K562 (cell line): ENCODE measurements around the gene NTN4. TPM values are rescaled to one million over a fixed set of nuclear protein-coding genes. Genes with fewer than 3 reads are reported as not detected.

Source experiments
- ATAC-seq: fragments of 200-7000 bp; cut with Tn5 transposase; 3 replicates; pipeline ENCODE4 v1.9.1; 2020; ENCODE audit warnings: moderate library complexity
- BruUV-seq: library from RNA; stranded (reverse); fragments of 400-500 nt; replicated peaks from 2 replicates; lab custom pipeline; 2021; lab: Mats Ljungman, UMichigan
- CTCF ChIA-PET: fragments of 300-600 bp; formaldehyde crosslinking; extraction: SDS; loops from one replicate; lab custom pipeline; 2021; ENCODE audit warnings: low intra/inter-chr PET ratio; lab: Yijun Ruan, JAX
- POLR2A ChIA-PET: fragments of 300-600, 350-650 bp; sonication (Branson Sonifier 250); formaldehyde crosslinking; extraction: SDS; loops from one replicate; lab custom pipeline; 2021; ENCODE audit warnings: antibody characterized with exemption, inconsistent platforms; lab: Yijun Ruan, JAX
- DNase-seq, 4 experiments: peaks; one replicate each; pipeline versions ENCODE4 v3.0.0 to v3.0.0-alpha.2; 2011 to 2018; ENCODE audit warnings: low spot score in 3 of 4, mixed read lengths in 3 of 4; ENCODE audit errors: extremely low read depth in 1 of 4
- FAIRE-seq: peaks from 2 replicates; lab custom pipeline; 2011; peaks lifted over from hg19 to GRCh38; lab: Jason Lieb, UNC
- H2AFZ ChIP-seq: 2 replicates; pipeline ENCODE4 v1.6.0; 2011; ENCODE audit warnings: low read depth, low read length, control low read depth, inconsistent platforms
- H3K27ac ChIP-seq: fragments of 200-600 bp; 3 replicates; pipeline ENCODE4 v1.8.0; 2011; ENCODE audit warnings: low read depth, mild to moderate bottlenecking, control low read depth, inconsistent platforms, low read length, moderate library complexity, mixed read lengths; ENCODE audit errors: extremely low read depth
- H3K27me3 ChIP-seq, 2 experiments: fragments of 300-600 bp in 1 of 2; 2 replicates in 1 of 2; 3 replicates in 1 of 2; pipeline versions ENCODE4 v1.6.0 to v1.8.0; 2011; ENCODE audit warnings: inconsistent platforms in 2 of 2, low read length in 2 of 2, mild to moderate bottlenecking in 1 of 2, mixed read lengths in 1 of 2, moderate library complexity in 1 of 2; ENCODE audit not compliant: control insufficient read depth in 2 of 2, insufficient read depth in 2 of 2
- H3K36me3 ChIP-seq: fragments of 300-600 bp; 3 replicates; pipeline ENCODE4 v1.8.0; 2011; ENCODE audit warnings: mild to moderate bottlenecking, low read length, inconsistent platforms; ENCODE audit not compliant: control insufficient read depth, insufficient read depth
- H3K4me1 ChIP-seq, 2 experiments: fragments of 200-600 bp in 1 of 2; replicated peaks in 1 of 2; 2 replicates in 1 of 2; 3 replicates in 1 of 2; pipeline versions ENCODE4 v1.5.1 to v1.8.0; 2011; ENCODE audit warnings: inconsistent platforms in 2 of 2, low read length in 2 of 2, mild to moderate bottlenecking in 1 of 2, mixed read lengths in 1 of 2, moderate library complexity in 1 of 2; ENCODE audit not compliant: control insufficient read depth in 2 of 2, insufficient read depth in 2 of 2
- H3K4me2 ChIP-seq: 2 replicates; pipeline ENCODE4 v1.6.1; 2011; ENCODE audit warnings: low read length, control low read depth, inconsistent platforms, mixed read lengths; ENCODE audit not compliant: insufficient read depth
- H3K4me3 ChIP-seq: fragments of 200-600 bp; sonication (generic), shearing (Covaris generic); 2 replicates; pipeline ENCODE4 v1.5.1; 2016; ENCODE audit warnings: control low read depth, inconsistent platforms
- H3K79me2 ChIP-seq: fragments of 200-600 bp; 3 replicates; pipeline ENCODE4 v1.8.0; 2011; ENCODE audit warnings: low read length, inconsistent platforms; ENCODE audit not compliant: control insufficient read depth, insufficient read depth
- H3K9ac ChIP-seq, 2 experiments: 2 replicates each; pipeline versions ENCODE4 v1.6.0 to v1.6.1; 2011; ENCODE audit warnings: low read depth in 2 of 2, low read length in 2 of 2, control low read depth in 1 of 2, inconsistent platforms in 1 of 2, mild to moderate bottlenecking in 1 of 2, mixed read lengths in 1 of 2; ENCODE audit not compliant: insufficient read depth in 1 of 2
- H3K9me1 ChIP-seq: one replicate; pipeline ENCODE4 v1.6.0; 2011; ENCODE audit warnings: inconsistent platforms, mild to moderate bottlenecking, low read length, moderate library complexity; ENCODE audit not compliant: control insufficient read depth, insufficient read depth
- H3K9me3 ChIP-seq: replicated peaks from 2 replicates; pipeline ENCODE4 v1.5.1; 2011; ENCODE audit warnings: low read depth, low read length, inconsistent platforms; ENCODE audit not compliant: control insufficient read depth, insufficient read depth
- H4K20me1 ChIP-seq: replicated peaks from 2 replicates; pipeline ENCODE4 v1.6.1; 2011; ENCODE audit warnings: low read length, inconsistent platforms, mixed read lengths; ENCODE audit not compliant: control insufficient read depth, insufficient read depth
- CSDE1 ChIP-seq, 2 experiments: fragments of 450-650 bp; IDR thresholded peaks; 2 replicates each; pipeline ENCODE4 v1.6.1; 2016; ENCODE audit warnings: mild to moderate bottlenecking in 1 of 2
- HCFC1 ChIP-seq: IDR thresholded peaks from 2 replicates; pipeline ENCODE4 v1.6.1; 2012; ENCODE audit warnings: low read depth, low read length, improper control_type of control experiment
- RAD21 ChIP-seq, 2 experiments: fragments of 250-450 bp in 1 of 2; fragments of 450-650 bp in 1 of 2; sonication (Bioruptor Pico) in 1 of 2; formaldehyde crosslinking in 1 of 2; IDR thresholded peaks in 1 of 2; conservative IDR thresholded peaks in 1 of 2; 2 replicates each; pipeline versions ENCODE4 v1.4.0 to v1.8.0; 2020 to 2022; ENCODE audit warnings: mild to moderate bottlenecking in 2 of 2, moderate library complexity in 1 of 2
- ZNF121 ChIP-seq: sonication (generic); formaldehyde crosslinking; conservative IDR thresholded peaks from 2 replicates; pipeline ENCODE4 v1.8.0; 2022; ENCODE audit warnings: missing genetic modification reagents
- ZNF445 ChIP-seq: fragments of 250-450 bp; sonication (Bioruptor Pico); IDR thresholded peaks from 2 replicates; pipeline ENCODE4 v1.4.0; 2020; ENCODE audit warnings: low read depth, mild to moderate bottlenecking, moderate library complexity
- WGBS: fragments of 100-300 bp; shearing (Covaris generic); methylation state at CpG from one replicate; pipeline ENCODE4 v1.1.6; 2016; ENCODE audit warnings: low coverage, mixed read lengths; ENCODE audit not compliant: insufficient coverage; ENCODE audit errors: missing lambda C conversion rate; 5-methylcytosine and 5-hydroxymethylcytosine counted together
- in situ Hi-C: fragments of 300-500 bp; cut with MboI; formaldehyde crosslinking; loops from 4 replicates; pipeline ENCODE4 v1.15.0; 2018; ENCODE audit warnings: inconsistent platforms, mixed read lengths
- intact Hi-C: fragments of 100-400 bp; cut with micrococcal nuclease; formaldehyde crosslinking; loops from 2 replicates; pipeline ENCODE4 v1.14.2; 2022
- polyA plus RNA-seq, 8 experiments: library from polyadenylated mRNA; depleted of rRNA in 4 of 8; stranded (reverse) in 5 of 8; unstranded in 3 of 8; fragments of >200 nt; fragmentation: Nextera tagmentation in 2 of 8; fragmentation: Illumina TruSeq in 1 of 8; extraction: Ambion mirVana in 2 of 8; extraction: Trizol in 1 of 8; gene quantifications; 2 replicates each; pipeline versions ENCODE4 v1.2.1 to v1.2.3, GENCODE V29; 2011 to 2014; ENCODE audit warnings: inconsistent platforms in 1 of 8, missing spikeins in 1 of 8
- total RNA-seq, 7 experiments: library from RNA; depleted of rRNA in 6 of 7; stranded (reverse); fragments of >200 nt in 6 of 7; fragmentation: Illumina TruSeq in 2 of 7; extraction: Trizol in 2 of 7; gene quantifications; 2 replicates each; pipeline versions ENCODE4 v1.2.1 to v1.2.3, GENCODE V29; 2011 to 2021; ENCODE audit warnings: low replicate concordance in 1 of 7
- TF ChIP-seq, protein P1 (sequence below), 2 experiments: fragments of 450-650 bp in 1 of 2; sonication (generic) in 1 of 2; formaldehyde crosslinking; conservative IDR thresholded peaks; 2 replicates each; pipeline versions ENCODE4 v1.4.0 to v1.8.1; 2020 to 2022; ENCODE audit warnings: mild to moderate bottlenecking in 1 of 2, missing genetic modification reagents in 1 of 2
- TF ChIP-seq, protein P2 (sequence below): fragments of 450-650 bp; IDR thresholded peaks from 2 replicates; pipeline ENCODE4 v1.6.1; 2016; ENCODE audit warnings: borderline replicate concordance

The NTN4 gene
- total and polyA plus RNA-seq, 9 of the 15 experiments (the other 6 are each of a cell fraction or from before 2014, with no cell fraction given) = 0.13 TPM; not detected in 8

DNA sequence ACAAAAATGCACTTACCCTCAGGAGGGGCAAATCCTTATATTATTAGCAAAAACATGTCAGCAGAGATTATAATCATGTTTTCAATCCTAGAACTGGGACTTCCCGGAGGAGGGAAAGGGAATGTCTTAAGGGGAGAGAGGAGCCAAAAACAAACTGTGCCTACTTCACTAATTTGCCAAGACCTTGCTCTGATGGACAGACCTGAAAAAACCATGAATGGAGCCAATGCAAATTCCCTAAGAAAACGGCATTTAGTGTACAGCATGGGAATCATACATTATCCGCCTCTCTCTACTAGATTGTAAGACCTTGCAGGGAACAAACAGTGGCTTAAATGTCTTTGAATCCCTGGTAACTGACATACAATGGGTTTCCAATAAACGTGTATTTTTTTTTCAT, 70.4 kb downstream of the NTN4 start:
- Histone ChIP-seq H3K9ac (no peak overlapping the region), H3K9me3 (no peaks in the 10 kb centered on the region), H3K4me1 (no peaks in the 10 kb centered on the region), H3K79me2 (no peaks in the 10 kb centered on the region), H3K36me3 (no peaks in the 10 kb centered on the region), H3K4me2 (no peak overlapping the region), H3K4me3 (no peak overlapping the region), H4K20me1 (no peaks in the 10 kb centered on the region), H3K9me1 (no peaks in the 10 kb centered on the region), H3K27me3 (no peaks in the 10 kb centered on the region; a peak in 2 of 5 replicates), H3K27ac (no peak overlapping the region), H2AFZ (no peak overlapping the region)
- ATAC-seq (no peak), DNase-seq (no peak), FAIRE-seq (no peak)
- 3% methylated on average over 4 of the region's 4 CpGs for WGBS
- BruUV-seq = no TSS peak
- ChIA-PET POLR2A (no interaction called here), CTCF (no interaction called here)
- in situ Hi-C loops (no loop called here), intact Hi-C loops (no loop called here)
- TF ChIP-seq, protein P1, sequence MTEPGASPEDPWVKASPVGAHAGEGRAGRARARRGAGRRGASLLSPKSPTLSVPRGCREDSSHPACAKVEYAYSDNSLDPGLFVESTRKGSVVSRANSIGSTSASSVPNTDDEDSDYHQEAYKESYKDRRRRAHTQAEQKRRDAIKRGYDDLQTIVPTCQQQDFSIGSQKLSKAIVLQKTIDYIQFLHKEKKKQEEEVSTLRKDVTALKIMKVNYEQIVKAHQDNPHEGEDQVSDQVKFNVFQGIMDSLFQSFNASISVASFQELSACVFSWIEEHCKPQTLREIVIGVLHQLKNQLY (CRISPR knock-in tag; conservative IDR thresholded peaks at IDR 0.05) = no peak
- no peak for TF ChIP-seq RAD21 (CRISPR knock-in tag; conservative IDR thresholded peaks at IDR 0.05 in 1 of 2, IDR thresholded peaks at IDR 0.05 in 1 of 2)
- TF ChIP-seq, protein P2, sequence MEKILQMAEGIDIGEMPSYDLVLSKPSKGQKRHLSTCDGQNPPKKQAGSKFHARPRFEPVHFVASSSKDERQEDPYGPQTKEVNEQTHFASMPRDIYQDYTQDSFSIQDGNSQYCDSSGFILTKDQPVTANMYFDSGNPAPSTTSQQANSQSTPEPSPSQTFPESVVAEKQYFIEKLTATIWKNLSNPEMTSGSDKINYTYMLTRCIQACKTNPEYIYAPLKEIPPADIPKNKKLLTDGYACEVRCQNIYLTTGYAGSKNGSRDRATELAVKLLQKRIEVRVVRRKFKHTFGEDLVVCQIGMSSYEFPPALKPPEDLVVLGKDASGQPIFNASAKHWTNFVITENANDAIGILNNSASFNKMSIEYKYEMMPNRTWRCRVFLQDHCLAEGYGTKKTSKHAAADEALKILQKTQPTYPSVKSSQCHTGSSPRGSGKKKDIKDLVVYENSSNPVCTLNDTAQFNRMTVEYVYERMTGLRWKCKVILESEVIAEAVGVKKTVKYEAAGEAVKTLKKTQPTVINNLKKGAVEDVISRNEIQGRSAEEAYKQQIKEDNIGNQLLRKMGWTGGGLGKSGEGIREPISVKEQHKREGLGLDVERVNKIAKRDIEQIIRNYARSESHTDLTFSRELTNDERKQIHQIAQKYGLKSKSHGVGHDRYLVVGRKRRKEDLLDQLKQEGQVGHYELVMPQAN = no peak
- TF ChIP-seq ZNF121 (CRISPR knock-in tag) = no peak
- no peak for TF ChIP-seq ZNF445
- TF ChIP-seq CSDE1 (IDR thresholded peaks at IDR 0.05) = no peak
- TF ChIP-seq HCFC1 = no peak
